HepG2 (cell line): ENCODE measurements around the gene KAT6B. TPM values are rescaled to one million over a fixed set of nuclear protein-coding genes. Genes with fewer than 3 reads are reported as not detected.
"Not testable (repeated sequence)": the region's sequence is repeated elsewhere in the genome, so short reads cannot be mapped to it uniquely, and the experiment has no call there.

Source experiments
- ATAC-seq: fragments of 200-7000 bp; cut with Tn5 transposase; 3 replicates; pipeline ENCODE4 v1.9.1; 2020; ENCODE audit warnings: mild to moderate bottlenecking, moderate library complexity
- BruUV-seq: library from RNA; stranded (reverse); fragments of 400-500 nt; replicated peaks from 2 replicates; lab custom pipeline; 2021; lab: Mats Ljungman, UMichigan
- CTCF ChIA-PET: fragments of 300-600 bp; formaldehyde crosslinking; extraction: SDS; loops from one replicate; lab custom pipeline; 2021; ENCODE audit warnings: low total read pairs, inconsistent platforms, low intra/inter-chr PET ratio; lab: Yijun Ruan, JAX
- POLR2A ChIA-PET: fragments of 350-600 bp; sonication (Branson Sonifier 250); formaldehyde crosslinking; loops from one replicate; lab custom pipeline; 2020; ENCODE audit warnings: antibody characterized with exemption, inconsistent platforms; lab: Yijun Ruan, JAX
- DNase-seq: peaks from one replicate; pipeline ENCODE4 v3.0.0-alpha.2; 2015; ENCODE audit warnings: low spot score
- FAIRE-seq: peaks from 3 replicates; lab custom pipeline; 2011; peaks lifted over from hg19 to GRCh38; lab: Jason Lieb, UNC
- H2AFZ ChIP-seq: one replicate; pipeline ENCODE4 v1.6.1; 2011; ENCODE audit warnings: low read length, inconsistent platforms
- H3K27ac ChIP-seq: fragments of 300-600 bp; 3 replicates; pipeline ENCODE4 v1.8.0; 2011; ENCODE audit warnings: mixed run types, mild to moderate bottlenecking, mixed read lengths, low read length, inconsistent platforms; ENCODE audit not compliant: insufficient read depth; ENCODE audit errors: extremely low read length
- H3K27me3 ChIP-seq, 2 experiments: fragments of 200-600 bp in 1 of 2; 2 replicates in 1 of 2; 3 replicates in 1 of 2; pipeline versions ENCODE4 v1.6.0 to v1.8.0; 2011; ENCODE audit warnings: low read length in 2 of 2, mild to moderate bottlenecking in 2 of 2, moderate library complexity in 2 of 2, inconsistent platforms in 1 of 2; ENCODE audit not compliant: insufficient read depth in 2 of 2, control insufficient read depth in 1 of 2
- H3K36me3 ChIP-seq, 2 experiments: fragments of 200-600 bp in 1 of 2; replicated peaks in 1 of 2; 2 replicates in 1 of 2; 3 replicates in 1 of 2; pipeline versions ENCODE4 v1.5.1 to v1.8.0; 2011; ENCODE audit warnings: low read length in 2 of 2, inconsistent platforms in 1 of 2; ENCODE audit not compliant: insufficient read depth in 2 of 2, control insufficient read depth in 1 of 2
- H3K4me1 ChIP-seq: 2 replicates; pipeline ENCODE4 v1.5.1; 2012; ENCODE audit warnings: low read length, inconsistent platforms; ENCODE audit not compliant: insufficient read depth
- H3K4me2 ChIP-seq: 2 replicates; pipeline ENCODE4 v1.6.0; 2011; ENCODE audit warnings: low read depth, low read length, inconsistent platforms
- H3K4me3 ChIP-seq, 3 experiments: fragments of 200-600 bp in 1 of 3; sonication (generic), shearing (Covaris generic) in 1 of 3; replicated peaks in 1 of 3; 2 replicates each; pipeline ENCODE4 v1.5.1; 2011 to 2016; ENCODE audit warnings: low read length in 3 of 3, inconsistent platforms in 2 of 3, low read depth in 2 of 3, mild to moderate bottlenecking in 2 of 3, control low read depth in 1 of 3, mixed read lengths in 1 of 3; ENCODE audit not compliant: insufficient read depth in 1 of 3
- H3K79me2 ChIP-seq: one replicate; pipeline ENCODE4 v1.6.1; 2011; ENCODE audit warnings: low read length, inconsistent platforms; ENCODE audit not compliant: insufficient read depth
- H3K9ac ChIP-seq: 2 replicates; pipeline ENCODE4 v1.6.0; 2011; ENCODE audit warnings: mild to moderate bottlenecking, low read depth, low read length, inconsistent platforms; ENCODE audit not compliant: insufficient read depth
- H3K9me3 ChIP-seq: 2 replicates; pipeline ENCODE4 v1.5.1; 2012; ENCODE audit warnings: mild to moderate bottlenecking, low read length
- H4K20me1 ChIP-seq: 2 replicates; pipeline ENCODE4 v1.6.0; 2011; ENCODE audit warnings: inconsistent platforms, mild to moderate bottlenecking, low read length, moderate library complexity; ENCODE audit not compliant: insufficient read depth
- CEBPB ChIP-seq: IDR thresholded peaks from 2 replicates; pipeline ENCODE4 v1.6.1; 2011; ENCODE audit warnings: low read depth, low read length, improper control_type of control experiment, borderline replicate concordance
- HIVEP1 ChIP-seq: sonication (generic); formaldehyde crosslinking; IDR thresholded peaks from 2 replicates; pipeline ENCODE4 v1.4.0; 2020; ENCODE audit warnings: mild to moderate bottlenecking, missing genetic modification reagents
- HNRNPUL1 ChIP-seq: fragments of 200-400 bp; formaldehyde crosslinking; IDR thresholded peaks from 2 replicates; pipeline ENCODE4 v1.6.1; 2017; ENCODE audit warnings: low read depth, mild to moderate bottlenecking, low read length, moderate library complexity
- NCOA2 ChIP-seq: sonication (generic); formaldehyde crosslinking; IDR thresholded peaks from 2 replicates; pipeline ENCODE4 v1.8.0; 2022; ENCODE audit warnings: inconsistent platforms
- NFE2L2 ChIP-seq: fragments of 150-350 bp; IDR thresholded peaks from 2 replicates; pipeline ENCODE4 v1.6.1; 2014; ENCODE audit warnings: low read length
- REL ChIP-seq: sonication (generic); formaldehyde crosslinking; conservative IDR thresholded peaks from 2 replicates; pipeline ENCODE4 v1.8.0; 2022; ENCODE audit warnings: mild to moderate bottlenecking, missing genetic modification reagents, moderate library complexity
- ZNF30 ChIP-seq: sonication (generic); formaldehyde crosslinking; IDR thresholded peaks from 2 replicates; pipeline ENCODE4 v1.5.0; 2020; ENCODE audit warnings: mild to moderate bottlenecking, missing genetic modification reagents
- ZSCAN30 ChIP-seq: sonication (generic); formaldehyde crosslinking; IDR thresholded peaks from 2 replicates; pipeline ENCODE4 v1.5.0; 2020; ENCODE audit warnings: mild to moderate bottlenecking, missing genetic modification reagents
- WGBS: methylation state at CpG from one replicate; pipeline ENCODE4 v1.1.6; 2017; ENCODE audit warnings: low lambda C conversion rate; 5-methylcytosine and 5-hydroxymethylcytosine counted together
- in situ Hi-C: cut with HindIII; loops from 2 replicates; pipeline ENCODE4 v1.10.0; 2017; ENCODE audit warnings: low pct_unique_long_range_greater_than_20kb; ENCODE audit not compliant: extremely low pct_ligation_motif_present
- intact Hi-C: fragments of 100-400 bp; cut with micrococcal nuclease; formaldehyde crosslinking; loops from one replicate; pipeline ENCODE4 v1.10.0; 2022; ENCODE audit not compliant: unreplicated experiment
- polyA plus RNA-seq, 8 experiments: library from polyadenylated mRNA; depleted of rRNA in 3 of 8; stranded (reverse) in 7 of 8; unstranded in 1 of 8; fragments of >200 nt; fragmentation: Illumina TruSeq in 4 of 8; extraction: Trizol in 4 of 8; gene quantifications; 2 replicates each; pipeline versions ENCODE4 v1.2.1 to v1.2.3, GENCODE V29; 2011 to 2016; ENCODE audit warnings: low read depth in 4 of 8, missing spikeins in 1 of 8, mixed read lengths in 1 of 8; ENCODE audit not compliant: insufficient read depth in 1 of 8
- total RNA-seq, 5 experiments: library from RNA; depleted of rRNA; stranded (reverse); fragments of >200 nt; fragmentation: Illumina TruSeq; extraction: Trizol; gene quantifications; 2 replicates each; pipeline ENCODE4 v1.2.3, GENCODE V29; 2016; ENCODE audit warnings: low read depth in 1 of 5
- TF ChIP-seq, protein P1 (sequence below): IDR thresholded peaks from 2 replicates; pipeline ENCODE4 v1.6.1; 2016
- TF ChIP-seq, protein P2 (sequence below): sonication (generic); formaldehyde crosslinking; IDR thresholded peaks from 2 replicates; pipeline ENCODE4 v1.4.0; 2020; ENCODE audit warnings: missing genetic modification reagents, borderline replicate concordance
- TF ChIP-seq, protein P3 (sequence below), 2 experiments: IDR thresholded peaks; 2 replicates each; pipeline ENCODE4 v1.6.1; 2011 to 2012; ENCODE audit warnings: low read length in 2 of 2, borderline replicate concordance in 1 of 2, low read depth in 1 of 2, mild to moderate bottlenecking in 1 of 2, moderate library complexity in 1 of 2

KAT6B gene
- total and polyA plus RNA-seq, 2 of the 13 experiments (the other 11 are each of a cell fraction or from before 2014, with no cell fraction given), result 3.0 to 9.5 TPM

DNA sequence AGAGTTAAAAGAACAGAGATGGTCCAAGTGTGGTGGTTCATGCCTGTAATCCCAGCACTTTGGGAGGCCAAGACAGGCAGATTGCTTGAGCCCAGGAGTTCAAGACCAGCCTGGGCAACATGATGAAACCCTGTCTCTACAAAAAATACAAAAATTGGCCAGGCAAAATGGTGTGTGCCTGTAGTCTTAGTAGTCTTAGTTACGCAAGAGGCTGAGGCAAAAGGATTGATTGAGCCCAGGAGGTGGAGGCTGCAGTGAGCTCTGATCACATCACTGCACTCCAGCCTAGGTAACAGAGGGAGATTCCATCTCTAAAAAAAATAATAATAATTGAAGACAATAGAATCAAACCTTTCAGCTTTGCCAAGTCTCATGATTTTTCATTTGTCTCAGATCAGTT lies 33.2 kb upstream of the KAT6B start:
- in situ Hi-C loops, DNase-seq, H3K27ac ChIP-seq, H3K9me3 ChIP-seq, POLR2A ChIA-PET, intact Hi-C loops, BruUV-seq, CTCF ChIA-PET, FAIRE-seq, ATAC-seq, H3K4me2 ChIP-seq, H3K79me2 ChIP-seq, H3K4me3 ChIP-seq, H3K27me3 ChIP-seq, H3K36me3 ChIP-seq, H3K9ac ChIP-seq, H3K4me1 ChIP-seq, H2AFZ ChIP-seq, H4K20me1 ChIP-seq: not testable (repeated sequence)
- WGBS, result 47% methylated on average over 1 of the region's 1 CpG
- TF ChIP-seq CEBPB, result peak; percentile 61; the same call in 1 of the 2 replicates

DNA sequence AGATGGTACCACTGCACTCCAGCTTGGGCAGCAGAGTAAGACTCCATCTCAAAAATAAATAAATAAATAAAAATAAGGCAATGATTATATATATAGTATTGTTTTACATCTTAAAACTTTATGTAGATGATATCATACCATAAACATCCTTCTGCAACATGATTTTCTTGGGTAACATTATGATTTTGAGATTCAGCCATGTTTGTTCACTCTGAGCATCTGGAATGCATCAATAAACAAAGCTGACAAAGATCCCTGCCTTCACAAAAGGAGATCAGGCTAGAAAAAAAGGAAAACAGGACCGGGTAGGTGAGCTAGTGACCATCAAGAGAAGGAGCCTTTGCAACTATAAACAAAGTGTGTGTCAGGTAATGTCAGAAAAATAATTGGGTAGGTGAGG lies 31.9 kb upstream of the KAT6B start:
- ATAC-seq (no peak), DNase-seq (no peak), FAIRE-seq (no peak)
- Histone ChIP-seq H3K9ac (no peak overlapping the region), H3K4me1 (no peaks in the 10 kb centered on the region), H3K4me3 (no peak overlapping the region), H3K36me3 (no peaks in the 10 kb centered on the region), H3K27ac (no peak overlapping the region), H3K27me3 (no peaks in the 10 kb centered on the region; a peak in 1 of 5 replicates), H4K20me1 (no peaks in the 10 kb centered on the region), H3K79me2 (no peaks in the 10 kb centered on the region), H3K4me2 (no peak overlapping the region), H3K9me3 (no peaks in the 10 kb centered on the region), H2AFZ (no peak overlapping the region)
- ChIA-PET CTCF (no interaction called here), POLR2A (no interaction called here)
- in situ Hi-C loops, result no loop called here
- intact Hi-C loops, result no loop called here
- no TSS peak for BruUV-seq
- WGBS, result 7% methylated on average over 1 of the region's 1 CpG
- TF ChIP-seq NFE2L2 (no peak), REL (CRISPR knock-in tag) (no peak), ZNF30 (CRISPR knock-in tag) (no peak), HNRNPUL1 (no peak), HIVEP1 (CRISPR knock-in tag) (no peak), ZSCAN30 (no peak), NCOA2 (no peak)
- TF ChIP-seq, protein P1, sequence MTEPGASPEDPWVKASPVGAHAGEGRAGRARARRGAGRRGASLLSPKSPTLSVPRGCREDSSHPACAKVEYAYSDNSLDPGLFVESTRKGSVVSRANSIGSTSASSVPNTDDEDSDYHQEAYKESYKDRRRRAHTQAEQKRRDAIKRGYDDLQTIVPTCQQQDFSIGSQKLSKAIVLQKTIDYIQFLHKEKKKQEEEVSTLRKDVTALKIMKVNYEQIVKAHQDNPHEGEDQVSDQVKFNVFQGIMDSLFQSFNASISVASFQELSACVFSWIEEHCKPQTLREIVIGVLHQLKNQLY (CRISPR knock-in tag), result no peak
- TF ChIP-seq, protein P2, sequence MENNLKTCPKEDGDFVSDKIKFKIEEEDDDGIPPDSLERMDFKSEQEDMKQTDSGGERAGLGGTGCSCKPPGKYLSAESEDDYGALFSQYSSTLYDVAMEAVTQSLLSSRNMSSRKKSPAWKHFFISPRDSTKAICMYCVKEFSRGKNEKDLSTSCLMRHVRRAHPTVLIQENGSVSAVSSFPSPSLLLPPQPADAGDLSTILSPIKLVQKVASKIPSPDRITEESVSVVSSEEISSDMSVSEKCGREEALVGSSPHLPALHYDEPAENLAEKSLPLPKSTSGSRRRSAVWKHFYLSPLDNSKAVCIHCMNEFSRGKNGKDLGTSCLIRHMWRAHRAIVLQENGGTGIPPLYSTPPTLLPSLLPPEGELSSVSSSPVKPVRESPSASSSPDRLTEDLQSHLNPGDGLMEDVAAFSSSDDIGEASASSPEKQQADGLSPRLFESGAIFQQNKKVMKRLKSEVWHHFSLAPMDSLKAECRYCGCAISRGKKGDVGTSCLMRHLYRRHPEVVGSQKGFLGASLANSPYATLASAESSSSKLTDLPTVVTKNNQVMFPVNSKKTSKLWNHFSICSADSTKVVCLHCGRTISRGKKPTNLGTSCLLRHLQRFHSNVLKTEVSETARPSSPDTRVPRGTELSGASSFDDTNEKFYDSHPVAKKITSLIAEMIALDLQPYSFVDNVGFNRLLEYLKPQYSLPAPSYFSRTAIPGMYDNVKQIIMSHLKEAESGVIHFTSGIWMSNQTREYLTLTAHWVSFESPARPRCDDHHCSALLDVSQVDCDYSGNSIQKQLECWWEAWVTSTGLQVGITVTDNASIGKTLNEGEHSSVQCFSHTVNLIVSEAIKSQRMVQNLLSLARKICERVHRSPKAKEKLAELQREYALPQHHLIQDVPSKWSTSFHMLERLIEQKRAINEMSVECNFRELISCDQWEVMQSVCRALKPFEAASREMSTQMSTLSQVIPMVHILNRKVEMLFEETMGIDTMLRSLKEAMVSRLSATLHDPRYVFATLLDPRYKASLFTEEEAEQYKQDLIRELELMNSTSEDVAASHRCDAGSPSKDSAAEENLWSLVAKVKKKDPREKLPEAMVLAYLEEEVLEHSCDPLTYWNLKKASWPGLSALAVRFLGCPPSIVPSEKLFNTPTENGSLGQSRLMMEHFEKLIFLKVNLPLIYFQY (CRISPR knock-in tag), result no peak
- TF ChIP-seq, protein P3, sequence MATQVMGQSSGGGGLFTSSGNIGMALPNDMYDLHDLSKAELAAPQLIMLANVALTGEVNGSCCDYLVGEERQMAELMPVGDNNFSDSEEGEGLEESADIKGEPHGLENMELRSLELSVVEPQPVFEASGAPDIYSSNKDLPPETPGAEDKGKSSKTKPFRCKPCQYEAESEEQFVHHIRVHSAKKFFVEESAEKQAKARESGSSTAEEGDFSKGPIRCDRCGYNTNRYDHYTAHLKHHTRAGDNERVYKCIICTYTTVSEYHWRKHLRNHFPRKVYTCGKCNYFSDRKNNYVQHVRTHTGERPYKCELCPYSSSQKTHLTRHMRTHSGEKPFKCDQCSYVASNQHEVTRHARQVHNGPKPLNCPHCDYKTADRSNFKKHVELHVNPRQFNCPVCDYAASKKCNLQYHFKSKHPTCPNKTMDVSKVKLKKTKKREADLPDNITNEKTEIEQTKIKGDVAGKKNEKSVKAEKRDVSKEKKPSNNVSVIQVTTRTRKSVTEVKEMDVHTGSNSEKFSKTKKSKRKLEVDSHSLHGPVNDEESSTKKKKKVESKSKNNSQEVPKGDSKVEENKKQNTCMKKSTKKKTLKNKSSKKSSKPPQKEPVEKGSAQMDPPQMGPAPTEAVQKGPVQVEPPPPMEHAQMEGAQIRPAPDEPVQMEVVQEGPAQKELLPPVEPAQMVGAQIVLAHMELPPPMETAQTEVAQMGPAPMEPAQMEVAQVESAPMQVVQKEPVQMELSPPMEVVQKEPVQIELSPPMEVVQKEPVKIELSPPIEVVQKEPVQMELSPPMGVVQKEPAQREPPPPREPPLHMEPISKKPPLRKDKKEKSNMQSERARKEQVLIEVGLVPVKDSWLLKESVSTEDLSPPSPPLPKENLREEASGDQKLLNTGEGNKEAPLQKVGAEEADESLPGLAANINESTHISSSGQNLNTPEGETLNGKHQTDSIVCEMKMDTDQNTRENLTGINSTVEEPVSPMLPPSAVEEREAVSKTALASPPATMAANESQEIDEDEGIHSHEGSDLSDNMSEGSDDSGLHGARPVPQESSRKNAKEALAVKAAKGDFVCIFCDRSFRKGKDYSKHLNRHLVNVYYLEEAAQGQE (IDR thresholded peaks at IDR 0.05; ENCODE audit: borderline replicate concordance in 1 of 2, low read depth in 1 of 2, low read length in 2 of 2), result no peak
